Activated CD4-positive, alpha-beta T cell treated with anti-CD3 and anti-CD28 coated beads, Interleukin-2, amount 50 U/mL, for 24 hours (primary cell): ENCODE results near the gene STRN.

Experiments used
- DNase-seq, 2 donors: peaks; one replicate each; pipeline ENCODE4 v3.0.0-alpha.2; 2020; ENCODE audit warnings: low read depth in 1 of 2, low spot score in 1 of 2

The STRN gene

GRCh38 chr2:36800381-36800780 lies 166.0 kb downstream of the STRN start:
- DNase-seq = peak; percentile 12 to 36

- DNase-seq = no peak
Measured at GRCh38 chr2:36798724-36799123, 167.6 kb downstream of the STRN start.

DNA sequence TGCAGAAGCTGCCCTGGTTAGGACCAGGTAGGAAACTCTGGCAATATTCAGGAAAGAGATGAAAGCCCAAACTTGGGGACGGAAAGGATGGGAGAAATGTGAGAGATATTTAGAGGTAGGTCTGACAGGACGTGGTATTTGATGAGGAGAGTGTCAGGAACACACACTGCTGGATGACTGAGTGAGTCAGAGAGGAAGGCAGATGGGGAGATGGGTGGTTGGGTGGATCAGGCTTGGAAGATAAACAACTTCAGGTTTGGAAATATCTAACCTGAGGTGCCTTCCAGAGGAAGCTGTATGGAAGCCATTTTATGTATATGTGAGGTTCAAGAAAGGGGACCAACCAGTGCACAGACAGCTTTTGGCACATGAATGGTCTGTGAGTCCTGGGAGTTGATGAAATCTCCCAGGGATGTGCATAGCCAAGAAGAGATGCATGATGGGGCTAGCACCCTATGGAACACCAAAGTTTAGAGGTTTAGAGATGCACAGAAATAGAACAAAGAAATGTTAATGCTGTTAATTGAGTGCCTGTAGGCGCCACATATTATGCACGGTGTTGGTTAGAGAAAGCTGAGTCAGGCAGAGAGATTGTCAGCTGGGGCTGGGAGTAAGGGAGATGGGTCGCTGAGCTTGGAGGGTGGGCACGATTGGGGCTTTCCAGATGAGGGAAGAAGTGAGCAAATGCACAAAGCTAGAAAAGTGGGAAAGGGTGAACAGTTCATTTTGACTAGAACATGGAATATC lies 168.8 kb downstream of the STRN start:
- no peak for DNase-seq
